GM12872 (cell line): ENCODE measurements around the gene CYP27A1.

ENCODE experiments used
- TF ChIP-seq, protein P1 (sequence below): IDR thresholded peaks from 3 replicates; pipeline ENCODE4 v1.5.1; 2011; ENCODE audit warnings: low read depth, mild to moderate bottlenecking, low read length, moderate library complexity; ENCODE audit not compliant: insufficient read depth

Gene CYP27A1

DNA sequence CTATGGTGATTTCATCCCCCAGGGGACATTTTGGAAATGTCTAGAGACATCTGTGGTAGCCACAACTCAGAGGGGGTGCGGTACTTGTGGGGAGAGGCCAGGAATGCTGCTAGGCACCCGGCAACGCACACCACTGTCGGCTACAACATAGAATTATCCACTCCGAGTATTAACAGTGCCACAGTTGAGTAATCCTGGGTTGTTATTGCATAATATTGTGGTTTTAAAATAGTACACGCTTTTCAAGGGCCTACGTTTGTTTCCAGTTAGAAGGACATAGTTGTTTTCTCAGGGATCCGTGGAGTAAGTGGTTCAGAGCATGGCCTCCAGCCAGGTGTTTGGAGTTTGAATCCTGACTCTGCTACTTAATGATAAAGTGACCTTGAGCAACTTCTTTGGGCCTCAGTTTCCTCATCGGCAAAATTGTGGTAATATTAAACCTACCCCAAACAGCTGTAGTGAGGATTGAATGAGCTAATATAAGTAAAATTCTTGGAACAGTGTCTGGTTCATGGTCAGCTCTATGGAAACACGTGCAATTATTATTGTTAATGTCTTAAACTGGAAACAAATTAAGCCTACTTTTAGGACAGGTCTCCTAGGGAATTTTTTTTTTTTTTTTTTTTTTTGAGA lies 24.5 kb downstream of the CYP27A1 start:
- TF ChIP-seq, protein P1, sequence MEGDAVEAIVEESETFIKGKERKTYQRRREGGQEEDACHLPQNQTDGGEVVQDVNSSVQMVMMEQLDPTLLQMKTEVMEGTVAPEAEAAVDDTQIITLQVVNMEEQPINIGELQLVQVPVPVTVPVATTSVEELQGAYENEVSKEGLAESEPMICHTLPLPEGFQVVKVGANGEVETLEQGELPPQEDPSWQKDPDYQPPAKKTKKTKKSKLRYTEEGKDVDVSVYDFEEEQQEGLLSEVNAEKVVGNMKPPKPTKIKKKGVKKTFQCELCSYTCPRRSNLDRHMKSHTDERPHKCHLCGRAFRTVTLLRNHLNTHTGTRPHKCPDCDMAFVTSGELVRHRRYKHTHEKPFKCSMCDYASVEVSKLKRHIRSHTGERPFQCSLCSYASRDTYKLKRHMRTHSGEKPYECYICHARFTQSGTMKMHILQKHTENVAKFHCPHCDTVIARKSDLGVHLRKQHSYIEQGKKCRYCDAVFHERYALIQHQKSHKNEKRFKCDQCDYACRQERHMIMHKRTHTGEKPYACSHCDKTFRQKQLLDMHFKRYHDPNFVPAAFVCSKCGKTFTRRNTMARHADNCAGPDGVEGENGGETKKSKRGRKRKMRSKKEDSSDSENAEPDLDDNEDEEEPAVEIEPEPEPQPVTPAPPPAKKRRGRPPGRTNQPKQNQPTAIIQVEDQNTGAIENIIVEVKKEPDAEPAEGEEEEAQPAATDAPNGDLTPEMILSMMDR: no peak

- TF ChIP-seq, protein P1: no peak
Observed at GRCh38 chr2:218807626-218808025, 25.7 kb downstream of the CYP27A1 start.

DNA sequence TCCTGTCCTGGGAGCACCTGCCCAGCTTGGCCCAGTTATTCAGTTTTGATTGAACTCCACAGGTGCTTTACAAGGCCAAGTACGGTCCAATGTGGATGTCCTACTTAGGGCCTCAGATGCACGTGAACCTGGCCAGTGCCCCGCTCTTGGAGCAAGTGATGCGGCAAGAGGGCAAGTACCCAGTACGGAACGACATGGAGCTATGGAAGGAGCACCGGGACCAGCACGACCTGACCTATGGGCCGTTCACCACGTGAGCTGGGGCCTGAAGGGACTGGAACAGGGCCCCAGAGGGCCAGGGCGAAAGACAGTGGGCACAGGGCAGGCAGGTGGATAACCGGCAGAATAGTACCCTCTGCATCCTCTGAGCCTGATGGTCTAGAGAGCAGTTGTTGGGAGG lies 27.6 kb downstream of the CYP27A1 start:
- TF ChIP-seq, protein P1: no peak

GRCh38 chr2:218810256-218810655 lies 28.3 kb downstream of the CYP27A1 start:
- TF ChIP-seq, protein P1: no peak

GRCh38 chr2:218811382-218811781 lies 29.4 kb downstream of the CYP27A1 start:
- TF ChIP-seq, protein P1: no peak

DNA sequence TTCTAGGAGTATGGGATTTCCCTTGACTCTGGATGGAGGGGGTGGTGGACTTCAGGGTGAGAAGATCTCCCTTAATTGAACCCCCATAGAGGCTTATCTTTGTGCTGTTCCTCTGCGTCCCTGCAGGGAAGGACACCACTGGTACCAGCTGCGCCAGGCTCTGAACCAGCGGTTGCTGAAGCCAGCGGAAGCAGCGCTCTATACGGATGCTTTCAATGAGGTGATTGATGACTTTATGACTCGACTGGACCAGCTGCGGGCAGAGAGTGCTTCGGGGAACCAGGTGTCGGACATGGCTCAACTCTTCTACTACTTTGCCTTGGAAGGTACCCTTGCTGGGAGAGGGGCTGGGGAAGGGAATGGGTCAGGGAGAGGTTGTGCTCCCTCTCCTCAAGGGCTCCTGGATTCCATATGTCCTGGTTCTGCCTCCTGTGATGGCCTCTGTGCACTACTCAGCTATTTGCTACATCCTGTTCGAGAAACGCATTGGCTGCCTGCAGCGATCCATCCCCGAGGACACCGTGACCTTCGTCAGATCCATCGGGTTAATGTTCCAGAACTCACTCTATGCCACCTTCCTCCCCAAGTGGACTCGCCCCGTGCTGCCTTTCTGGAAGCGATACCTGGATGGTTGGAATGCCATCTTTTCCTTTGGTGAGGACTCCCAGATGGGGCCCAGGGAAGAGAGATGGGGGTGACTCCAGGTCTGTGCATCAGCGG lies 30.3 kb downstream of the CYP27A1 start:
- TF ChIP-seq, protein P1: no peak

GRCh38 chr2:218812861-218813260 lies 30.9 kb downstream of the CYP27A1 start:
- TF ChIP-seq, protein P1: no peak
